ENCODE data around the gene CACNA1D. TPM values are rescaled to one million over a fixed set of nuclear protein-coding genes. Genes with fewer than 3 reads are reported as not detected.
A peak's percentile ranks its signal among the peaks of the same experiment; 100 is the strongest.

The CACNA1D gene
- total RNA-seq, 4 donors from 2014 or later, result 12.7 to 98.9 (median 25.0) TPM

DNA sequence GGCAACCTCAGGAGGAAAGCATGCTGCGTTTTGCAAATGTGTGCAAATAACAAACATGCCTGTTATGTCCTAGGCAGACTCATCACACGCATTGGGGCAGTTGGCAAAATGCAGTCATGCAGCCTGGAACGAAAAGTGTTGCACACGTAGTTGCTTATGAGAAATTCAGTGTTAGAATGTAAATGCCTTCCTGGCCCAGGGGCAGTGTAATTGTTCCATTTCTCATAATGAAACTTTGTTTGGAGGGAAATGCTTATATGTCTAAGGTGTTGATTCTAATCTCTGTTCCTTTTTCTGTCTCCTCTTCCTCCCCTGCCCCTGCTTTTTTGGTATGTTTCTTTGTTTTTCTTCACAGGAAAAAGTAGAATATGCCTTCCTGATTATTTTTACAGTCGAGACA is 156.0 kb downstream of the CACNA1D start:
- Histone ChIP-seq H3K4me3 (no peak overlapping the region), H3K27ac (no peak overlapping the region), H3K9me3 (no peaks in the 10 kb centered on the region), H3K36me3 (no peaks in the 10 kb centered on the region), H3K4me1 (peaks cover 0 to 4% (median 0%) of the 10 kb centered on the region in 4 donors), H3K27me3 (no peaks in the 10 kb centered on the region)
- no peak for DNase-seq
- in situ Hi-C loops (cut with MboI; ENCODE audit: low pct_ligation_motif_present in 1 of 4, low pct_unique_long_range_greater_than_20kb in 1 of 4, low sequenced_read_pairs in 3 of 4) (no loop called here), intact Hi-C loops (cut with DNase I; ENCODE audit: low total_unique reads) (no loop called here)
- 67 to 78% methylated on average over 5 of the region's 5 CpGs for whole genome bisulfite sequencing, 2 donors (ENCODE audit: low coverage in 1 of 2)
- TF ChIP-seq POLR2AphosphoS5 (IDR thresholded peaks at IDR 0.05) (no peak), POLR2A (IDR thresholded peaks at IDR 0.05) (no peak), EP300 (IDR thresholded peaks at IDR 0.05; ENCODE audit: low read depth) (no peak)
- TF ChIP-seq, protein P1, sequence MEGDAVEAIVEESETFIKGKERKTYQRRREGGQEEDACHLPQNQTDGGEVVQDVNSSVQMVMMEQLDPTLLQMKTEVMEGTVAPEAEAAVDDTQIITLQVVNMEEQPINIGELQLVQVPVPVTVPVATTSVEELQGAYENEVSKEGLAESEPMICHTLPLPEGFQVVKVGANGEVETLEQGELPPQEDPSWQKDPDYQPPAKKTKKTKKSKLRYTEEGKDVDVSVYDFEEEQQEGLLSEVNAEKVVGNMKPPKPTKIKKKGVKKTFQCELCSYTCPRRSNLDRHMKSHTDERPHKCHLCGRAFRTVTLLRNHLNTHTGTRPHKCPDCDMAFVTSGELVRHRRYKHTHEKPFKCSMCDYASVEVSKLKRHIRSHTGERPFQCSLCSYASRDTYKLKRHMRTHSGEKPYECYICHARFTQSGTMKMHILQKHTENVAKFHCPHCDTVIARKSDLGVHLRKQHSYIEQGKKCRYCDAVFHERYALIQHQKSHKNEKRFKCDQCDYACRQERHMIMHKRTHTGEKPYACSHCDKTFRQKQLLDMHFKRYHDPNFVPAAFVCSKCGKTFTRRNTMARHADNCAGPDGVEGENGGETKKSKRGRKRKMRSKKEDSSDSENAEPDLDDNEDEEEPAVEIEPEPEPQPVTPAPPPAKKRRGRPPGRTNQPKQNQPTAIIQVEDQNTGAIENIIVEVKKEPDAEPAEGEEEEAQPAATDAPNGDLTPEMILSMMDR (IDR thresholded peaks at IDR 0.05), result no peak

DNA sequence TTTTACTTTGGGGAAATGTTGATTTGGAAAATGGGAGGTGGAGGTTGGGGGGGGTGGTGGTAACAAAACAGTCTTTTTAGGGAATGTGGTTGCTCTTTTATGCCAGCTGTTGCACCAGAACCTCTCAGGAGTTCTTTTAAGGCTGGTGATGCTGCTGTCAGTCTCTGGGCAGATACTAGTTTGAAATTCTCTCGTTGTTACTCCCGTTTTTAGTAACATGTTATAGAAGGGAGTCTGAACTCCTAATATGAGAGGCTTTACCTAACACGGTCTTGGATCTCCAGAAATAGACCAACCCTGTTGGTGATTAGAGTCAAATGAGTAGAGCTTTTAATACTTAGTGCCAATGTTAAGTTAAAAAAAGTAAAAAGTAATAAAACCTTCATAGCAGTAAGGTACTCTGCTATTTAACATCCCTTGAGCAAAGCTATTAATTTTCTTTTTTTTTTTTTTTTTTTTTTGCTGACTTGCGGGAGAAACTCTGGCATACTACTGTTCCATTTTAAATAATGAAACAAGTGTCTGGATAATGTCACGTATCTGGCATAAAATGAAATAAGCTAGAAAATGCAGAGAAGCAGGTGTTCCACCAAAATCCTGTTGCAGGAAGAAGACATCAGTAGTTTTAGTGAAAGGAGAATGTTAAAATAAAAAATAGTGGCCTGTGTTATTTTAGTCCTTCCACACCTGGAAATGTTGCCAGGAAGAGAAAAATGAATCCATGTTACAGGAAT is 156.7 kb downstream of the CACNA1D start:
- in situ Hi-C loops (cut with MboI; ENCODE audit: low pct_ligation_motif_present in 1 of 4, low pct_unique_long_range_greater_than_20kb in 1 of 4, low sequenced_read_pairs in 3 of 4) (no loop called here), intact Hi-C loops (cut with DNase I; ENCODE audit: low total_unique reads) (no loop called here)
- WGBS, 2 donors (ENCODE audit: low coverage in 1 of 2), result 52 to 71% methylated on average over 4 to 5 of the region's 5 CpGs
- Histone ChIP-seq H3K9me3 (no peaks in the 10 kb centered on the region), H3K36me3 (no peaks in the 10 kb centered on the region), H3K27ac (peak overlapping the region in 1 of 4 donors; percentile 20), H3K4me3 (no peak overlapping the region), H3K4me1 (peaks cover 0 to 4% (median 0%) of the 10 kb centered on the region in 4 donors), H3K27me3 (no peaks in the 10 kb centered on the region)
- no peak for DNase-seq
- TF ChIP-seq, protein P1 (IDR thresholded peaks at IDR 0.05), result no peak
- no peak for TF ChIP-seq POLR2A (IDR thresholded peaks at IDR 0.05)
- no peak for TF ChIP-seq EP300 (IDR thresholded peaks at IDR 0.05; ENCODE audit: low read depth)
- no peak for TF ChIP-seq POLR2AphosphoS5 (IDR thresholded peaks at IDR 0.05)

DNA sequence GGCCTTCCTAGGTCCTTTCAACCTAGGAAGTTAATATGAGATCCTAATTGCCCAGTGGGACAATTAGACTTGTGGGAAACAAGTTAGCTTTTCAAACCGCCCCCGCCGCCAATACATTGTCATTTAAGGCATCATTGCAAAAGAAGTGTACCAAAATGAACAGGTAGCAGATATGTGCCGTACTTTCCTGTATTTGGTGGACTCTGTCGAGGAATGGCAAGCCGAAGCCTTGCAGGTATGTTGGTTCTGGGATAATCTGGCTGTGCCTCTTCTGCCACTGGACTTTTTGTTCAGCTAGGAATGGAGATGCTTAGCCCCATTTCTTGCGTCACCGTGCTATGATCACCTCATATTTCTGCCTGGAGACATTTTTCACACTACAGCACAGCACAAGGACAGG is 157.5 kb downstream of the CACNA1D start:
- in situ Hi-C loops (cut with MboI; ENCODE audit: low pct_ligation_motif_present in 1 of 4, low pct_unique_long_range_greater_than_20kb in 1 of 4, low sequenced_read_pairs in 3 of 4) (no loop called here), intact Hi-C loops (cut with DNase I; ENCODE audit: low total_unique reads) (no loop called here)
- H3K4me3 ChIP-seq, result no peak overlapping the region
- 95 to 100% methylated on average over 3 to 8 of the region's 8 CpGs for WGBS, 2 donors (ENCODE audit: low coverage in 1 of 2)
- H3K27ac ChIP-seq, result peak overlapping the region in 1 of 4 donors; percentile 3
- H3K27me3 ChIP-seq, result no peaks in the 10 kb centered on the region
- H3K36me3 ChIP-seq, result no peaks in the 10 kb centered on the region
- peaks cover 0 to 4% (median 0%) of the 10 kb centered on the region in 4 donors for H3K4me1 ChIP-seq
- no peak for DNase-seq
- TF ChIP-seq, protein P1 (IDR thresholded peaks at IDR 0.05), result no peak
- TF ChIP-seq POLR2AphosphoS5 (IDR thresholded peaks at IDR 0.05) (no peak), POLR2A (IDR thresholded peaks at IDR 0.05) (no peak), EP300 (IDR thresholded peaks at IDR 0.05; ENCODE audit: low read depth) (no peak)
- H3K9me3 ChIP-seq, result no peaks in the 10 kb centered on the region

DNA sequence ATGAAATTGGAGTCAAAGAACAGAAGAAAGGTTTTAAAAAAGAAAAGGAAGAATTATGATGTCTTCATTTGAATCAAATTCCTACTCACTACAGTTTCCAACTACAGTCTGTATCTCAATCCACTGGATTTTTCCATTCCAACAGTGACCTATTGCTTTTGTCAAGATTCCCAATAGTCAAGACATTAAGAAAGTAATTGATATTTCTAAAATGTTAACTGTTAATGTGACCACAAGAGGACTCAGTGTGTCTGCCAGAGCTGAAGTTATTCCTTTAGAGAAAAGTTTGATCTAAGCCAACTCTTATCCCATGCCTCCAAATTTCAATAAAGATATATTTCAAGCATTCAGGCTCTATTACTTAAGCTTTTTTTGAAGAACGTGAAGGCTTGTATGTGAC is 163.2 kb downstream of the CACNA1D start:
- intact Hi-C loops (cut with DNase I; ENCODE audit: low total_unique reads) (no loop called here), in situ Hi-C loops (cut with MboI; ENCODE audit: low pct_ligation_motif_present in 1 of 4, low pct_unique_long_range_greater_than_20kb in 1 of 4, low sequenced_read_pairs in 3 of 4) (no loop called here)
- Histone ChIP-seq H3K36me3 (peaks cover 0 to 9% (median 0%) of the 10 kb centered on the region in 4 donors), H3K9me3 (no peaks in the 10 kb centered on the region), H3K4me3 (no peak overlapping the region), H3K27me3 (no peaks in the 10 kb centered on the region), H3K4me1 (peaks cover 0 to 8% (median 0%) of the 10 kb centered on the region in 4 donors), H3K27ac (no peak overlapping the region)
- WGBS, 2 donors (ENCODE audit: low coverage in 1 of 2), result 77 to 100% methylated on average over 1 of the region's 1 CpG
- DNase-seq, result no peak
- no peak for TF ChIP-seq POLR2A (IDR thresholded peaks at IDR 0.05)
- TF ChIP-seq, protein P1 (IDR thresholded peaks at IDR 0.05), result no peak
- TF ChIP-seq EP300 (IDR thresholded peaks at IDR 0.05; ENCODE audit: low read depth), result no peak
- no peak for TF ChIP-seq POLR2AphosphoS5 (IDR thresholded peaks at IDR 0.05)
